Measurements from ENCODE around the gene CTSE. TPM values are rescaled to one million over a fixed set of nuclear protein-coding genes. Genes with fewer than 3 reads are reported as not detected.
A peak's percentile ranks its signal among the peaks of the same experiment; 100 is the strongest.
"Not testable (repeated sequence)": the region's sequence is repeated elsewhere in the genome, so short reads cannot be mapped to it uniquely, and the experiment has no call there.

CTSE gene
- polyA plus RNA-seq, 4 donors = 0.11 to 0.82 (median 0.22) TPM

- DNase-seq (ENCODE audit: low read depth in 4 of 4, low spot score in 3 of 4) = no peak
Measured at GRCh38 chr1:206020393-206021007, 3.2 kb downstream of the CTSE start.

GRCh38 chr1:206015071-206015470 lies 8.6 kb downstream of the CTSE start:
- DNase-seq (ENCODE audit: low read depth in 4 of 4, low spot score in 3 of 4) = no peak

GRCh38 chr1:206014601-206015000 lies 9.1 kb downstream of the CTSE start:
- no peak for DNase-seq (ENCODE audit: low read depth in 4 of 4, low spot score in 3 of 4)

- no peak for DNase-seq (ENCODE audit: low read depth in 4 of 4, low spot score in 3 of 4)
Measured at GRCh38 chr1:206013026-206013795, 10.5 kb downstream of the CTSE start.

GRCh38 chr1:206012086-206012859 lies 11.4 kb downstream of the CTSE start:
- DNase-seq (ENCODE audit: low read depth in 4 of 4, low spot score in 3 of 4) = no peak

GRCh38 chr1:206011057-206011456 lies 12.6 kb downstream of the CTSE start:
- no peak for DNase-seq (ENCODE audit: low read depth in 4 of 4, low spot score in 3 of 4)

GRCh38 chr1:206010060-206010459 lies 13.6 kb downstream of the CTSE start:
- no peak for DNase-seq (ENCODE audit: low read depth in 4 of 4, low spot score in 3 of 4)

GRCh38 chr1:206006946-206007345 lies 16.7 kb downstream of the CTSE start:
- DNase-seq (ENCODE audit: low read depth in 4 of 4, low spot score in 3 of 4) = no peak

GRCh38 chr1:206005778-206006180 lies 17.9 kb downstream of the CTSE start:
- no peak for DNase-seq (ENCODE audit: low read depth in 4 of 4, low spot score in 3 of 4)

GRCh38 chr1:206005234-206005633 lies 18.5 kb downstream of the CTSE start:
- DNase-seq (ENCODE audit: low read depth in 4 of 4, low spot score in 3 of 4) = no peak

GRCh38 chr1:206004826-206005225 lies 18.9 kb downstream of the CTSE start:
- no peak for DNase-seq (ENCODE audit: low read depth in 4 of 4, low spot score in 3 of 4)

GRCh38 chr1:206003854-206004800 lies 19.6 kb downstream of the CTSE start:
- DNase-seq (ENCODE audit: low read depth in 4 of 4, low spot score in 3 of 4) = no peak

GRCh38 chr1:206002871-206003801 lies 20.6 kb downstream of the CTSE start, which contains the start of gene RAB7B:
TSS of gene RAB7B (minus strand) at chr1:206003395. CDS start at chr1:205994135, 9,260 bp downstream.
- DNase-seq (ENCODE audit: low read depth in 4 of 4, low spot score in 3 of 4) = peak in 1 of 4 donors; percentile 41

- DNase-seq (ENCODE audit: low read depth in 4 of 4, low spot score in 3 of 4) = no peak
Measured at GRCh38 chr1:206002160-206002559, 21.5 kb downstream of the CTSE start.

- no peak for DNase-seq (ENCODE audit: low read depth in 4 of 4, low spot score in 3 of 4)
Measured at GRCh38 chr1:206001476-206001888, 22.2 kb downstream of the CTSE start.

- no peak for DNase-seq (ENCODE audit: low read depth in 4 of 4, low spot score in 3 of 4)
Measured at GRCh38 chr1:206000641-206001339, 22.9 kb downstream of the CTSE start.

GRCh38 chr1:205998457-205999241 lies 25.0 kb downstream of the CTSE start:
- peak in 1 of 4 donors; percentile 24 for DNase-seq (ENCODE audit: low read depth in 4 of 4, low spot score in 3 of 4)

- not testable (repeated sequence) for DNase-seq (ENCODE audit: low read depth in 4 of 4, low spot score in 3 of 4)
Measured at GRCh38 chr1:205996641-205997040, 27.1 kb downstream of the CTSE start.
